ENCODE results near the gene ANTXR1. TPM values are rescaled to one million over a fixed set of nuclear protein-coding genes. Genes with fewer than 3 reads are reported as not detected.

The ANTXR1 gene
- total and polyA plus RNA-seq, 2 experiments from 2014 or later, result 128 to 191 TPM

GRCh38 chr2:69285379-69285894 is 272.5 kb downstream of the ANTXR1 start:
- no peak overlapping the region for H3K27ac ChIP-seq
- no peaks in the 10 kb centered on the region for H3K9me2 ChIP-seq (ENCODE audit: insufficient read depth)
- DNase-seq, result no peak
- no peaks in the 10 kb centered on the region for H3K9me3 ChIP-seq (ENCODE audit: low read depth)
- H3K36me3 ChIP-seq (ENCODE audit: low read depth), result no peaks in the 10 kb centered on the region
- no peak overlapping the region for H3K4me2 ChIP-seq (ENCODE audit: unreplicated experiment)
- no peaks in the 10 kb centered on the region for H3K27me3 ChIP-seq (replicated peaks; ENCODE audit: insufficient read depth)
- H3K4me1 ChIP-seq (ENCODE audit: insufficient read depth), result no peaks in the 10 kb centered on the region
- H3K4me3 ChIP-seq, result no peak overlapping the region
- no peak overlapping the region for H2AFZ ChIP-seq
- TF ChIP-seq EZH2phosphoT487 (IDR thresholded peaks at IDR 0.05; ENCODE audit: insufficient read depth, low read depth) (no peak), EZH2 (IDR thresholded peaks at IDR 0.05; ENCODE audit: insufficient read depth, poor library complexity, severe bottlenecking) (no peak)
- no peak overlapping the region for H3K9ac ChIP-seq
- H3F3A ChIP-seq (ENCODE audit: insufficient read depth), result 0 out of 2 replicates have a peak, but pooled peaks cover under 1% of the 10 kb centered on the region
- no peaks in the 10 kb centered on the region for H4K20me1 ChIP-seq (ENCODE audit: insufficient read depth)
- in situ Hi-C loops (cut with MboI), result no loop called here
- no peaks in the 10 kb centered on the region for H3K79me2 ChIP-seq (ENCODE audit: insufficient read depth)
- 51 to 53% methylated on average over 3 of the region's 3 CpGs for WGBS, 2 experiments (ENCODE audit: low coverage in 1 of 2, low lambda C conversion rate in 2 of 2, missing lambda C conversion rate in 2 of 2)

GRCh38 chr2:69287544-69287943 is 274.6 kb downstream of the ANTXR1 start:
- no peaks in the 10 kb centered on the region for H3K9me3 ChIP-seq (ENCODE audit: low read depth)
- no peak overlapping the region for H3K27ac ChIP-seq
- H4K20me1 ChIP-seq (ENCODE audit: insufficient read depth), result no peaks in the 10 kb centered on the region
- H3F3A ChIP-seq (ENCODE audit: insufficient read depth), result peaks cover 15% of the 10 kb centered on the region
- no peaks in the 10 kb centered on the region for H3K36me3 ChIP-seq (ENCODE audit: low read depth)
- no peak overlapping the region for H2AFZ ChIP-seq
- H3K79me2 ChIP-seq (ENCODE audit: insufficient read depth), result no peaks in the 10 kb centered on the region
- no peak for TF ChIP-seq EZH2 (IDR thresholded peaks at IDR 0.05; ENCODE audit: insufficient read depth, poor library complexity, severe bottlenecking)
- no peak for TF ChIP-seq EZH2phosphoT487 (IDR thresholded peaks at IDR 0.05; ENCODE audit: insufficient read depth, low read depth)
- WGBS, 2 experiments (ENCODE audit: low coverage in 1 of 2, low lambda C conversion rate in 2 of 2, missing lambda C conversion rate in 2 of 2), result 77 to 78% methylated on average over 5 of the region's 5 CpGs
- in situ Hi-C loops (cut with MboI), result no loop called here
- H3K4me1 ChIP-seq (ENCODE audit: insufficient read depth), result peaks cover 17% of the 10 kb centered on the region
- no peak overlapping the region for H3K4me3 ChIP-seq
- no peaks in the 10 kb centered on the region for H3K9me2 ChIP-seq (ENCODE audit: insufficient read depth)
- H3K4me2 ChIP-seq (ENCODE audit: unreplicated experiment), result no peak overlapping the region
- H3K9ac ChIP-seq, result no peak overlapping the region
- no peaks in the 10 kb centered on the region for H3K27me3 ChIP-seq (replicated peaks; ENCODE audit: insufficient read depth)
- DNase-seq, result no peak

GRCh38 chr2:69288429-69288828 is 275.4 kb downstream of the ANTXR1 start:
- in situ Hi-C loops (cut with MboI), result no loop called here
- no peak overlapping the region for H3K4me3 ChIP-seq
- H3K27me3 ChIP-seq (replicated peaks; ENCODE audit: insufficient read depth), result no peaks in the 10 kb centered on the region
- H3K9me2 ChIP-seq (ENCODE audit: insufficient read depth), result no peaks in the 10 kb centered on the region
- H3K4me2 ChIP-seq (ENCODE audit: unreplicated experiment), result no peak overlapping the region
- no peak overlapping the region for H3K9ac ChIP-seq
- no peaks in the 10 kb centered on the region for H4K20me1 ChIP-seq (ENCODE audit: insufficient read depth)
- no peak overlapping the region for H2AFZ ChIP-seq
- TF ChIP-seq EZH2 (IDR thresholded peaks at IDR 0.05; ENCODE audit: insufficient read depth, poor library complexity, severe bottlenecking) (no peak), EZH2phosphoT487 (IDR thresholded peaks at IDR 0.05; ENCODE audit: insufficient read depth, low read depth) (no peak)
- no peaks in the 10 kb centered on the region for H3K79me2 ChIP-seq (ENCODE audit: insufficient read depth)
- no peaks in the 10 kb centered on the region for H3K9me3 ChIP-seq (ENCODE audit: low read depth)
- no peak overlapping the region for H3K27ac ChIP-seq
- no peaks in the 10 kb centered on the region for H3K36me3 ChIP-seq (ENCODE audit: low read depth)
- 95 to 96% methylated on average over 1 of the region's 1 CpG for WGBS, 2 experiments (ENCODE audit: low coverage in 1 of 2, low lambda C conversion rate in 2 of 2, missing lambda C conversion rate in 2 of 2)
- H3K4me1 ChIP-seq (ENCODE audit: insufficient read depth), result peaks cover 17% of the 10 kb centered on the region
- H3F3A ChIP-seq (ENCODE audit: insufficient read depth), result peaks cover 15% of the 10 kb centered on the region
- no peak for DNase-seq

GRCh38 chr2:69291004-69291650 is 278.1 kb downstream of the ANTXR1 start:
- in situ Hi-C loops (cut with MboI), result no loop called here
- no peaks in the 10 kb centered on the region for H3K36me3 ChIP-seq (ENCODE audit: low read depth)
- H3K27ac ChIP-seq, result peak overlapping the region; percentile 59
- no peak for TF ChIP-seq EZH2phosphoT487 (IDR thresholded peaks at IDR 0.05; ENCODE audit: insufficient read depth, low read depth)
- no peak for TF ChIP-seq EZH2 (IDR thresholded peaks at IDR 0.05; ENCODE audit: insufficient read depth, poor library complexity, severe bottlenecking)
- H2AFZ ChIP-seq, result peak overlapping the region; percentile 51; the same call in 1 of the 2 replicates
- peaks cover 15% of the 10 kb centered on the region for H3F3A ChIP-seq (ENCODE audit: insufficient read depth)
- H3K4me1 ChIP-seq (ENCODE audit: insufficient read depth), result peaks cover 17% of the 10 kb centered on the region
- no peaks in the 10 kb centered on the region for H3K79me2 ChIP-seq (ENCODE audit: insufficient read depth)
- peak overlapping the region; percentile 60 for H3K4me2 ChIP-seq (ENCODE audit: unreplicated experiment)
- no peak overlapping the region for H3K4me3 ChIP-seq
- H3K9me2 ChIP-seq (ENCODE audit: insufficient read depth), result no peaks in the 10 kb centered on the region
- no peaks in the 10 kb centered on the region for H3K27me3 ChIP-seq (replicated peaks; ENCODE audit: insufficient read depth)
- H4K20me1 ChIP-seq (ENCODE audit: insufficient read depth), result no peaks in the 10 kb centered on the region
- peak overlapping the region; percentile 34; the same call in 1 of the 2 replicates for H3K9ac ChIP-seq
- no peaks in the 10 kb centered on the region for H3K9me3 ChIP-seq (ENCODE audit: low read depth)
- peak; percentile 68 for DNase-seq
